CD4-positive, alpha-beta T cell treated with Interleukin-10 for 1 hour (primary cell): ENCODE measurements around the gene JMY.

Source experiments
- DNase-seq: peaks from one replicate; pipeline ENCODE4 v3.0.0-alpha.2; 2020

The JMY gene

GRCh38 chr5:79295029-79295428 lies 59.1 kb downstream of the JMY start:
- DNase-seq, result no peak

- DNase-seq, result no peak
Measured at GRCh38 chr5:79297661-79298060, 61.7 kb downstream of the JMY start.

- no peak for DNase-seq
Measured at GRCh38 chr5:79301046-79301712, 65.2 kb downstream of the JMY start.

- no peak for DNase-seq
Measured at GRCh38 chr5:79302454-79302853, 66.5 kb downstream of the JMY start.

GRCh38 chr5:79305706-79306105 lies 69.8 kb downstream of the JMY start:
- no peak for DNase-seq

GRCh38 chr5:79318935-79319614 lies 83.1 kb downstream of the JMY start:
- no peak for DNase-seq

- DNase-seq, result no peak
Measured at GRCh38 chr5:79329453-79329852, 93.5 kb downstream of the JMY start.

- no peak for DNase-seq
Measured at GRCh38 chr5:79330071-79330470, 94.1 kb downstream of the JMY start.

- DNase-seq, result no peak
Measured at GRCh38 chr5:79333852-79334557, 98.1 kb downstream of the JMY start.

- DNase-seq, result no peak
Measured at GRCh38 chr5:79346420-79346824, 110.5 kb downstream of the JMY start.

- DNase-seq, result no peak
Measured at GRCh38 chr5:79349047-79349446, 113.1 kb downstream of the JMY start.

GRCh38 chr5:79349881-79350280 lies 114.0 kb downstream of the JMY start:
- DNase-seq, result no peak

- no peak for DNase-seq
Measured at GRCh38 chr5:79357398-79357797, 121.5 kb downstream of the JMY start.
